ENCODE measurements around the gene POLR2A. TPM values are rescaled to one million over a fixed set of nuclear protein-coding genes. Genes with fewer than 3 reads are reported as not detected.

POLR2A gene
- total RNA-seq, 1 donor from 2014 or later, result 101 TPM

DNA sequence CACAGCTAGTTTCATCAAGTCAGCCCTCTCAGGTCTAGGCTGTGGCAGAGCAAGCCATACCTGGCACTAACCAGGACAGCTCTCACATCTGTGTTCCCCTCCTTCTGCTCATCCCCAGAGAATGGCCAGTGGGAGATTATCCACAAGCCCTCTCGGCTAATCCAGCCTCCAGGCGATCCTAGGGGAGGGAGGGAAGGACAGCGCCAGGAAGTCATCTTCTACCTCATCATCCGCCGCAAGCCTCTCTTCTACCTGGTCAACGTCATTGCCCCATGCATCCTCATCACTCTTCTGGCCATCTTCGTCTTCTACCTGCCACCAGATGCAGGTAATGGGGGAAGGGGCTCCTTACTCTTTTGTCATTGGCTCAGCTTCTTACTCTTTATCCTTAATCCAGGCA, 35.7 kb upstream of the POLR2A start:
- H3K27me3 ChIP-seq (ENCODE audit: low read depth), result peaks cover 39% of the 10 kb centered on the region
- intact Hi-C loops (cut with DNase I), result no loop called here
- DNase-seq, result no peak
- H3K4me3 ChIP-seq, result no peak overlapping the region
- ATAC-seq, result no peak
- H3K36me3 ChIP-seq, result no peaks in the 10 kb centered on the region
- peaks cover 21% of the 10 kb centered on the region for H3K4me1 ChIP-seq
- TF ChIP-seq, protein P1, sequence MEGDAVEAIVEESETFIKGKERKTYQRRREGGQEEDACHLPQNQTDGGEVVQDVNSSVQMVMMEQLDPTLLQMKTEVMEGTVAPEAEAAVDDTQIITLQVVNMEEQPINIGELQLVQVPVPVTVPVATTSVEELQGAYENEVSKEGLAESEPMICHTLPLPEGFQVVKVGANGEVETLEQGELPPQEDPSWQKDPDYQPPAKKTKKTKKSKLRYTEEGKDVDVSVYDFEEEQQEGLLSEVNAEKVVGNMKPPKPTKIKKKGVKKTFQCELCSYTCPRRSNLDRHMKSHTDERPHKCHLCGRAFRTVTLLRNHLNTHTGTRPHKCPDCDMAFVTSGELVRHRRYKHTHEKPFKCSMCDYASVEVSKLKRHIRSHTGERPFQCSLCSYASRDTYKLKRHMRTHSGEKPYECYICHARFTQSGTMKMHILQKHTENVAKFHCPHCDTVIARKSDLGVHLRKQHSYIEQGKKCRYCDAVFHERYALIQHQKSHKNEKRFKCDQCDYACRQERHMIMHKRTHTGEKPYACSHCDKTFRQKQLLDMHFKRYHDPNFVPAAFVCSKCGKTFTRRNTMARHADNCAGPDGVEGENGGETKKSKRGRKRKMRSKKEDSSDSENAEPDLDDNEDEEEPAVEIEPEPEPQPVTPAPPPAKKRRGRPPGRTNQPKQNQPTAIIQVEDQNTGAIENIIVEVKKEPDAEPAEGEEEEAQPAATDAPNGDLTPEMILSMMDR (IDR thresholded peaks at IDR 0.05), result no peak
- H3K27ac ChIP-seq, result no peak overlapping the region
- H3K9me3 ChIP-seq, result no peaks in the 10 kb centered on the region

DNA sequence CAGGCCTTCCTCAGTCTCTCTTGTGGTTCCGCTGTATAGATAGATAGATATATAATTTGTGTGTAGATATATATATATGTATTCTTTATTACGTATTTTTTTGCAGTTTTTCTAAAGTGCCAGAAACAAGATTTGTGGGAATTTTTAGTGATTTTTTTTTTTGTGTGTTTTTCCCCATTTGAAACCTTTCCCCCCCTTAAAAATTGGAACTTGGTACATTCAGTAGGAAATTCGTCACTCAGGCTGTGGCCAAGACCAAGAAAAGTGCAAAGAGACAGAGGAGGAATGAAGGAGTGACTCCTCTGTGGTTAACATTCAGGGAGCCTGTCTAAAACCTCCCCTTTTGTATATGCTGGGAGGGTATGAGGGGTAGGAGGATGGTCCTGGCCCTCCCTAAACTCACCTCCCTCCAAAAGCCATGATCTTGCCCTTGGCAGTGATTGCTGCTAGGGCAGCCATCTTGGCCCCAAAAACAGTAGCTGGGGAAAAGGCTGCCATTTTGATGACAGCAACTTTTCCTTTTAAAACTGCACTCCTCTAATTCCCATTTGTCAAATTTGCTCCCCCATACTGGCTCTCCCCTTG, 24.1 kb upstream of the POLR2A start:
- Histone ChIP-seq H3K4me3 (no peak overlapping the region), H3K9me3 (no peaks in the 10 kb centered on the region), H3K36me3 (peaks cover 31% of the 10 kb centered on the region), H3K27me3 (ENCODE audit: low read depth) (no peaks in the 10 kb centered on the region), H3K4me1 (peaks cover 7% of the 10 kb centered on the region), H3K27ac (no peak overlapping the region)
- no peak for DNase-seq
- ATAC-seq, result no peak
- TF ChIP-seq, protein P1 (IDR thresholded peaks at IDR 0.05), result no peak
- intact Hi-C loops (cut with DNase I), result no loop called here

DNA sequence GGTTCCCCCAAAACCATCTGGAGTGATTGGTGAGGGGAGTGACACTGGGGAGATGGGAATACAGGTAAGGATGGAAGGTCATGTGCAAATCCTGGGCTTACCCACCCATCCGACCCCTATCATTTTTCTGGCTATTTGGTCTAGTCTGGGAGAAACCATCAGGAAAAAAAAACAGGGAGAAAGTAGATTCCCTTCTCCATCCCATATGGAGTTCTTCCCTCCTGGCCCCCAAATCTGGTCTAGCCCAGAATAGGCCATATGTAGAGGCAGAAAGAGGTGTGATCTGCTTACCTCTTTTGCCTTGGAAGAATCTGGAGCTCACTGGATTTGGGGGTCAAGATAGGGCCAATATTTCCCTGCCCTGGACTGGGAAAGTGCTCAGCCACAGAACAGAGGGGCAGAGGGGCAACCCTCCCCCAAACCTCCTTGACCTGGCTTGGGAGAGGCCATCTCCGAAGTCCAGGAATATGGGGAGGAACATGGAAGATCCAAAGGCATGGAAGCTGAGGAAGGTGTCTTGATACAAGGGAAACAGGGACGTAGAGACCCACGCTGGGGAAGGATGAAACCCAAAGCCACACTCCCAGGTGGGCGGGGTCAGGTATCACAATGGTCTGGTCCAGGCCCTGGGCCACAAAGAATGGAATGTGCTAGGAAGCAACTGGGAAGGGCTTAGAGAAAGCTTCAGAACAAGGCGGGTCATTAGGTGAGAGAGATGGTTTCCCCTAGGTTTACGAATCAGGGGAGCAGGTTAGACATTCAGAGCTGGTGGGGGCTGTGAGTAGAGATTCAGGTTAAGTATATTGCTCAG, 23.1 kb upstream of the POLR2A start:
- ATAC-seq, result no peak
- no peak overlapping the region for H3K27ac ChIP-seq

DNA sequence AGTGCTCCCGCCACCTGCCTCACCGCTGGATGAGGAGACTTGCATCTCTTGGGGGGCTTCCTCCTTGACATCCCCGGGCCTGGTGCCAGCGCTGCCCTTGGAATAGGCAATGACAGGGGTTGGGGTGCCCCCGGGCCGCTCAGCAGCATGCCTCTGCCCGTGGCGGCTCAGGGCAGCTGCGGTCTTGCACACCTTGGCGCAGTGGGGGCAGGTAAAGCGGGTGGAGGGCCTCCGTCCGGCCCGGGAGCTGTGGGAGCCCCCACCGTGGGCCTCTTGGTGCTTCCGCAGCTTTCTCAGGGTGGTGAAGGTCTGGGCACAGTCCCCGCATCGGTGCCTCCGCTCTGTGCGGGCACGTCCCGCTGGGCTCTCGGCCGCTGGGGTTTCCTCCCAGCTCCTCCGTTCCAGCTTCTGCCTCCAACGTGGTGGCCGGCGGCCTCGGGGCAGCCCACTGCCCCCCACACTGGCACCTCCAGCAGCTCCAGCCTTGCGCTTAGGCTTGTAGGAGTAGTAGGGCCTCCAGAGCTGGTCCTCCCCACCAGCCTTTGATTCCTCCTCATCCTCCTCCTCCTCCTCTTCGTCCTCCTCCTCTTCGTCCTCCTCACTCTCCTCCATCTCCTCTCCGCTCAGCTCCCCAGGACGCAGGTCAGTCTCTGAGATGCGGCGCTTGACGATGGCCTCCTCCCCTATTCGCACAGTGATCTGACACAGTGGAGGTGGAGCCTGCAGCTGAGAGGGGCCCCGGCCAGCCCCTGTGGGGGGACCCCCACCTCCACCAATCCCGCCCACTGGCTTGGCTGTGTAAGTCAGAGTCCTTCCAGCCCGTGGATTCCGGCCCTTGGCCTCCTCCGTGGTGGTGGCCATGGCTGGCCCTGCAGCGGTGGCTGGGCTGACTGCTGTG, 21.4 kb upstream of the POLR2A start:
- H3K4me3 ChIP-seq, result no peak overlapping the region
- H3K27ac ChIP-seq, result no peak overlapping the region
- H3K4me1 ChIP-seq, result peaks cover 17% of the 10 kb centered on the region
- H3K9me3 ChIP-seq, result no peaks in the 10 kb centered on the region
- TF ChIP-seq, protein P1 (IDR thresholded peaks at IDR 0.05), result no peak
- no peaks in the 10 kb centered on the region for H3K27me3 ChIP-seq (ENCODE audit: low read depth)
- intact Hi-C loops (cut with DNase I), result no loop called here
- no peak for ATAC-seq
- DNase-seq, result no peak
- peaks cover 53% of the 10 kb centered on the region for H3K36me3 ChIP-seq

More for the DNA sequence above, 23.1 kb upstream of the POLR2A start:
- Histone ChIP-seq H3K9me3 (no peaks in the 10 kb centered on the region), H3K36me3 (peaks cover 40% of the 10 kb centered on the region), H3K4me1 (peaks cover 11% of the 10 kb centered on the region), H3K4me3 (no peak overlapping the region), H3K27me3 (ENCODE audit: low read depth) (no peaks in the 10 kb centered on the region)
- no peak for DNase-seq
- intact Hi-C loops (cut with DNase I), result no loop called here
- TF ChIP-seq, protein P1 (IDR thresholded peaks at IDR 0.05), result no peak

DNA sequence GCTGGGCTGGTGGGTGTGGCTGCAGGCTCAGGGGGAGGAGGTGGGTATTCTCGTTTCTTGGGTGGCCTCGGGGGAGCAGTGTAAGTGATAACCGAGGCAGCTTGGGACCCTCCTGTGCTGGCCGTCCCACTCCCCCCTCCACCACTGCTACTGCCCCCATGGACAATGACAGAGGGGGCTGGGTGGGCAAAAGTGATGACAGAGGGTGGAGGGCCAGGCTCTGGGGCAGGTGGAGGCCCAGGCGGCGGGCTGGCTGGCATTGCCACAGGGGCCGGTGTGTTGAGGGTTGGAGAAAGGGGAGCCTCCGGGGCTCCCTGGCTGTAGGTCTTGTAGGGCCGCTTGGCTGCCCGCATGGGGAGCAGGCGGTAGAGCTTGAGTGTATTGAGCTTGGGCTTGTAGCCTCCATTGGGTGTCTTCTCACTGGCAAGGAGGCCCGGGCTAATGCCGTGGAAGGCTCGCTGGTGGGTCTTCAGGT, 20.8 kb upstream of the POLR2A start:
- Histone ChIP-seq H3K4me1 (peaks cover 24% of the 10 kb centered on the region), H3K9me3 (no peaks in the 10 kb centered on the region), H3K36me3 (peaks cover 53% of the 10 kb centered on the region), H3K27ac (no peak overlapping the region), H3K27me3 (ENCODE audit: low read depth) (no peaks in the 10 kb centered on the region), H3K4me3 (no peak overlapping the region)
- TF ChIP-seq, protein P1 (IDR thresholded peaks at IDR 0.05), result no peak
- intact Hi-C loops (cut with DNase I), result no loop called here
- no peak for DNase-seq
- ATAC-seq, result no peak

Measured in lower lobe of right lung (tissue), 2 donors.